ENCODE measurements around the gene ANAPC16.
"Not testable (repeated sequence)": the region's sequence is repeated elsewhere in the genome, so short reads cannot be mapped to it uniquely, and the experiment has no call there.

The ANAPC16 gene

GRCh38 chr10:72215611-72216549 is at the start of gene ANAPC16, which contains the start of gene ASCC1:
ANAPC16 (plus strand) TSS chr10:72216012; CDS start chr10:72223915, 7,903 bp downstream.
ASCC1 (minus strand) TSS chr10:72216276; CDS start chr10:72213298, 2,978 bp downstream.
- ATAC-seq: peak; percentile 83 to 88

DNA sequence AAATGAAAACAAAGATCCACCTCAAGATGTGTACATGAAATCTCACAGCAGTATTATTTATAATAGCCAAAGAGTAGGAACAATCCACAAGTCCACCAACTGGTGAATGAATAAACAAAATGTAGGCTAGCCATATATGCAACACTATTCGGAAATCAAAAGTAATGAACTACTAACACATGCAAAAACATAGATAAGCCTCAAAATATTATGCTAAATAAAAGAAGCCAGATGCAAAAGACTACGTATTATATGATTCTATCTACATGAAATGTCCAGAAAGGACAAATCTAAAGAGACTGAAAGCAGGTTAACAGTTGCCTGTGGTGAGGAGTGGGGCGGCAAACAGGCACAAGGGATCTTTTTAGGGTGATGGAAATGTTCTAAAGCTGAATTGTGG is 48.7 kb upstream of the ANAPC16 start:
- ATAC-seq: no peak

- no peak for ATAC-seq
Observed at GRCh38 chr10:72170263-72170662, 45.5 kb upstream of the ANAPC16 start.

GRCh38 chr10:72170733-72171132 is 45.1 kb upstream of the ANAPC16 start:
- ATAC-seq: no peak

DNA sequence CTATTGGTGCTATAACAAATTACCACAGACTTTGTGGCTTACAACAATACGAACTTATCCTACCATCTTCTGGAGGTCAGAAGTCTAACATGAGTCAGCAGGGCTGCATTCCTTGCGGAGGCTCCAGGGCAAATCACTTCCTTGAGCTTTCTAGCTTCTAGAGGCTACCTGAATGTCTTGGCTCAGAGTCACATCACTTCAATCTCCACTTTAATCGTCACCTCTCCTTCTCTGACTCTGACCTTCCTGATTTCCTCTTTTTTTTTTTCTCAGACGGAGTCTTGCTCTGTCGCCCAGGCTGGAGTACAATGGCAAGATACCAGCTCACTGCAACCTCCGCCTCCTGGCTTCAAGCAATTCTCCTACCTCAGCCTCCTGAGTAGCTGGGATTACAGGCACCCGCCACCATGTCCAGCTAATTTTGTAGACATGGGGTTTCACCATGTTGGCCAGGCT is 44.6 kb upstream of the ANAPC16 start:
- ATAC-seq: no peak

DNA sequence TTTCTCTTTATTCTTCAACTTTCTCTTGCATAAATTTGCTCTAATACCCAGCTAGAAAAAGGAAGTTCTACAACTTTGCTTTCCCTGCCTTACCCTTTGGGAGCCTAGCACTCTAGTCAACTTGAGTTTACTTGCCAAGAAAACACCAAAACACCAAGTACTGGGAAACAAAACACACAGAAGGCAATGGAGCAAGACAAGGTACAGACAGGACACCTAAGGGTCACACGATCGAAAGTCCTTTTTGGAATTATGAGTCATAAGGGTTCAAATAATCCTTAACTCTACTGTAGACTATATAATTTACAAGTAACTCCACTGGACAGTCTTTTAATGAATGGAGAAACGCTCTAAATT is 42.6 kb upstream of the ANAPC16 start:
- ATAC-seq: no peak

- peak; percentile 41 to 55 for ATAC-seq
Observed at GRCh38 chr10:72173619-72174296, 42.1 kb upstream of the ANAPC16 start.

DNA sequence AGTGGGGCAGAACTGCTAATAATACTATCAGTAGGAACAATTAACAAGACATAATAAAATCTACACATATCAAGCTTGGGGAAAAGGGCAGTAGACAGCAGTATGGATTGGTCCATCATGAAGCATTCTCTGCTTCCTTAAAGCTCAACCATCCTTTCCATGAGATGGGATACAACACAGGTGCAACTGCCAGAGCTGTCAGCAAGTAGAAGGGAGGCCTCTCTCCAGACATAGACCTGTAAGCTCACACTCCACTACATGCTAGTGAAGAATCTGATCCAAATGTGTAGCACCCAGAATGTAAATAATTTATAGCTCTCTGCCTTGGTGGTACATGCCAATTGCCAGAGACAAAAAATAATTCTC is 41.5 kb upstream of the ANAPC16 start:
- ATAC-seq: no peak

GRCh38 chr10:72175149-72175548 is 40.7 kb upstream of the ANAPC16 start:
- ATAC-seq: peak in 1 of 2 donors; percentile 13

GRCh38 chr10:72176701-72177100 is 39.1 kb upstream of the ANAPC16 start:
- no peak for ATAC-seq

- no peak for ATAC-seq
Observed at GRCh38 chr10:72177454-72177853, 38.4 kb upstream of the ANAPC16 start.

DNA sequence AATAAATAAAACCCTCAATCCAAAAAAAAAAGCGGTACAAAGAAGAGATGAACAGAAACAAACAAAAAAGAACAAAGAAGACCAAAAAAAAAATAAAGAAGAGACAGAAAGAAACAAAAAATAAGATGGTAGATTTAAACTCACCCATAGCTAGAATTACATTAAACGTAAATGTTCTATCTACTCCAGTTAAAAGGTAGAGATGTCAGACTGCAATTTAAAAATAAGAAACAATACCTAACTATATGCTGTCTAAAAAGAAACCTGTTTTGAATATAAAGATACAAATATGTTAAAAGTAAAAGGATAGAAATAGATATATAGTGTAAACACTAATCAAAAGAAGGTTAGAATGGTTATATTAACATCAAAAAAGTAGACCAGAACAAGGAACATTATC is 31.7 kb upstream of the ANAPC16 start:
- no peak for ATAC-seq

DNA sequence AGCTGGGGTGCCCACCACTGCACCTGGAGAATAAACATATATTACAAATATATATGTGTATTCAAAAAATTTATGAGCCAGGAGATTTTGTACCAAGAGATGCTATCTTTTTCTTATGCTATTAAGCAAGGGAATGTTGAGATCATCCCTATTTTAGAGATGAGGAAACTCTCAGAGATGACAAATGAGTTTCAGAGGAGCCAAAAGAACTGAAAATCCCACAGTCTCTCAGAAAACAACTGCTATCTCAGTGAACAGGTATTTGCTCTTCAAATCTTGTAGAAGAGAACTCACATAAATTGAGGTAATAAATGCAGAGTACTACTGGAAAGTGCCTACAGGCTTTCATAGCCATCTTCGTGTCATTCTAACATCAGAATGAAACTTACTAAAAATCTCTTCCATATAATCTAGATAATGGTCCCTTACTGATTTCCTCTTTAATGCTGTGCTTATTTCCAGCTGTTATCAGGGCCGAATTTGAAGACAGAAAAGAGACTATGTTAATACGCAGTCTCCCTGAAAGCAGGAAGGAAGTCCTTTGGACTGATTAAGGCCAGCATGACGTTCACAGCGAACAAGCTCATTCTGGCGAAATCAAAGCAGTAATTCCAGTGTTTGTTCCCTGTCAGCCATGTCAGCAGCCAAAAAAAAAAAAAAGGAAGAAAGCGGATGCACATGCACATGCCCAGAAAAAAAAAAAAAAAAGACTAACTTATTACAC is 29.4 kb upstream of the ANAPC16 start:
- ATAC-seq: no peak

GRCh38 chr10:72186982-72187330 is 28.9 kb upstream of the ANAPC16 start:
- no peak for ATAC-seq

GRCh38 chr10:72194949-72195348 is 20.9 kb upstream of the ANAPC16 start:
- ATAC-seq: no peak

DNA sequence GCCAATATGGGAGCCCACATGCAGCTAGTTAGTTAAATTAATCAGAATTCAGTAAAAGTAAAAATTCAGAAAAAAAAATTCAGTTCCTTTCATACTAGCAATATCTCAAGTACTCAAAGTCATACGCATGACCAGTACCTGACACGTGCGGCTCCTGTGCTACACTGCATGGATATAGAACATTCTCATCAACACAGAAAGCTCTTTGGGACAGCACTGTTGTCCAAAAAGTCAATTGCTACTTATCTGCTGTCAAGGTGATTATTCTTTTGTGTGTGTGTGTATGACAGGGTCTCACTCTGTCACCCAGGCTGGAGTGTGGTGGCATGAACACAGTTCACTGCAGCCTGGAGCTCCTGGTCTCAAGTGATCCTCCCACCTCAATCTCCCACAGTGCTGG is 14.9 kb upstream of the ANAPC16 start:
- no peak for ATAC-seq

DNA sequence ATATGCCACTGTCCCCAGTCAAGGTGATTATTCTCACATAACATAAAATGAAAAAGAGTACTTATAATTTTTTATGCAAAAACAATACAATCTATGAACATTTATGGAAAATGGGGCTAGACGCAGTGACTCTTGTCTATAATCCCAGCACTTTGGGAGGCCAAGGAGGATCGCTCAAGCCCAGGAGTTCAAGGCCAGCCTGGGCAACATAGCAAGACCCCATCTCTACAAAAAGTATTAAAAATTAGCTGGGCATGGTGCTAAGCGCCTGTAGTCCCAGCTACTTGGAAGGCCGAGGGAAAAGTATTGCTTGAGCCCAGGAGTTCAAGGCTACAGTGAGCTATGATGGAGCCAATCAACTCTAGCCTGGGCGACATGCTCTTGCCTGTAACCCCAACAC is 14.5 kb upstream of the ANAPC16 start:
- no peak for ATAC-seq

DNA sequence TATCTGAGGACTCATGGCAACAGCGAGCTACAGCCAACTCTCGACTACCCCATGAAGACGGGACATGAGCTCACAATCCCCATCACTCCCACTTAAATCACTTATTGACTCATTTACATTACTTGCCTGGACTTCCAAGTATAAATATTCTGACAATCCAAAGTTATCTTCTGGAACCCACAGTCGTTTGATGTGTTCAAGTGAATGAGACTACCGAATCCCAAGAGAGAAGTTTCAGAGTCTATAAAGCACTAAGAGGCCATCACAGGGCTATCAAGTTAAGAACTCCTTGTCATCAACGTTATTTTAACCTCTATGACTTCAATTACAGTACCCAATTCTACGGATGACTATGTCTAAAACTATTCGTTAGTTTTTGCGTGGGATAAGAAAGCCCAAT is 11.5 kb upstream of the ANAPC16 start:
- ATAC-seq: no peak

DNA sequence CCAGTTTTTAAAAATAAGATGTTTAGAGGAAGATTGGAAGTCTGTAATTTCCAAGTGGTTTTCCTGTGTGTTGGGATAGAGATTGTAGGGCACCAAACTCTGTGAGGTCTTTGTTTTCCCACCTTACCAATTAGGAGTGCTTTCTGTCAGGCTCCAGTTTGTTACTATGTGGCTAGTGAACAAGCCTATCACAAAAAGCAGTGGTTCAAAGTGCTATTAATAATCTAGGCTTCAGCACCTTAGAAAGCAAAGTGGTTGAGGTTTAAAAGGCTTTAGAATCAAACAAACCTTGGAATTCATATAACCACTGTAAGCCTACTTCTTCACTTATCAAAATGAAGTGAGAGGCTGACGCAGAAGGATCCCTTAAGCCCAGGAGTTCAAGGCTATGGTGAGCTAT is 11.1 kb upstream of the ANAPC16 start:
- no peak for ATAC-seq

DNA sequence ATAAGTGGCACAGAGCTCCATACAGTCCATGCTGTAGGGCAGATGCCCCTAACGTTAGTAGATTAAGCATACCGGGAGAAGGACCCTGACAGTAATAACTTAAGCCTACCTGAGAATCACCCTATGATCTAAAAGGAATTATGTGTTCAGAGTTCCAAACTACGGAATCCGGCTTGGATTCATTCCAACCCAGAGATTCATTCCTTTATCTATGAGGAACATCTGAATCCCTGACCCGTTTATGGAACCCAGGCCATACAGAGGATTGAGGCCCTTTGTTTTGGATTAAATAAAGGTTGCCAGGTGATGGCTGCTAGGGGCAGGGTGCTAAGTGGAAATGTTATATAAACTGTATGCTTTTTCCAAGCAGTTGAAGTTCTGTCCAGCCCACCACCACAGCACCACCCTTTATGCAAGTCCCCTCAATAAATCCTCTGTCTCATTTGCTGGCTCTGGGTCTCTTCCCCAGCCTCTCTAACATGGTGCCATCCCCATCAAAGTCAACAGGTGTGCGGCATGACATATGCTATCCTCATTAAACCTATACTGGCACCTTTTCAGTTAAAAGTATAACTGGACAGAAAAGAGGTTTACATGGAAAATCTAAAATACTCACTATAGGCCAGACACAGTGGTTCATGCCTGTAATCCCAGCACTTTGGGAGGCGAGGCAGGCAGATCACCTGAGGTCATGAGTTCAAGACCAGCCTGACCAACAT is 9.1 kb upstream of the ANAPC16 start:
- no peak for ATAC-seq

- peak; percentile 58 to 60 for ATAC-seq
Observed at GRCh38 chr10:72208526-72208925, 7.3 kb upstream of the ANAPC16 start.

GRCh38 chr10:72211381-72211780 is 4.4 kb upstream of the ANAPC16 start:
- not testable (repeated sequence) for ATAC-seq

- not testable (repeated sequence) for ATAC-seq
Observed at GRCh38 chr10:72211832-72212231, 4.0 kb upstream of the ANAPC16 start.

Data from activated CD4-positive, CD25-positive, alpha-beta regulatory T cell treated with anti-CD3 and anti-CD28 coated beads, Interleukin-2, amount 50 U/mL, for 24 hours (primary cell).